Lung (tissue), 12 donors: ENCODE results near the gene NXNL1. TPM values are rescaled to one million over a fixed set of nuclear protein-coding genes. Genes with fewer than 3 reads are reported as not detected.

ENCODE experiments used
- ATAC-seq: fragments of 200-7000 bp; cut with Tn5 transposase; one replicate; pipeline ENCODE4 v1.9.1; 2020; ENCODE audit warnings: moderate number of reproducible peaks; ENCODE audit not compliant: insufficient read depth, low FRiP score
- DNase-seq, 3 donors: peaks; one replicate each; pipeline ENCODE4 v3.0.0-alpha.2; 2013 to 2017
- H3K27ac ChIP-seq, 2 donors: one replicate each; pipeline ENCODE4 v1.5.1; 2013; ENCODE audit warnings: mild to moderate bottlenecking in 2 of 2, moderate library complexity in 2 of 2, control low read depth in 1 of 2, inconsistent platforms in 1 of 2, low read depth in 1 of 2, low read length in 1 of 2
- H3K27me3 ChIP-seq, 3 donors: one replicate each; pipeline ENCODE4 v1.5.1; 2013; ENCODE audit warnings: low read length in 2 of 3; ENCODE audit not compliant: control insufficient read depth in 3 of 3, insufficient read depth in 3 of 3
- H3K36me3 ChIP-seq, 4 donors: one replicate each; pipeline ENCODE4 v1.5.1; 2013; ENCODE audit warnings: low read length in 4 of 4, mild to moderate bottlenecking in 1 of 4, moderate library complexity in 1 of 4; ENCODE audit not compliant: control insufficient read depth in 4 of 4, insufficient read depth in 4 of 4
- H3K4me1 ChIP-seq, 5 donors: one replicate each; pipeline ENCODE4 v1.5.1; 2013; ENCODE audit warnings: low read length in 5 of 5, mild to moderate bottlenecking in 2 of 5, moderate library complexity in 1 of 5; ENCODE audit not compliant: control insufficient read depth in 5 of 5, insufficient read depth in 5 of 5
- H3K4me3 ChIP-seq: one replicate; pipeline ENCODE4 v1.5.1; 2013; ENCODE audit warnings: mild to moderate bottlenecking, control low read depth, moderate library complexity
- H3K9ac ChIP-seq, 2 donors: one replicate each; pipeline ENCODE4 v1.5.1; 2013; ENCODE audit warnings: low read length in 2 of 2, control low read depth in 1 of 2; ENCODE audit not compliant: insufficient read depth in 1 of 2
- H3K9me3 ChIP-seq, 4 donors: one replicate each; pipeline ENCODE4 v1.5.1; 2013; ENCODE audit warnings: low read length in 3 of 4, mild to moderate bottlenecking in 1 of 4, moderate library complexity in 1 of 4; ENCODE audit not compliant: control insufficient read depth in 4 of 4, insufficient read depth in 3 of 4
- CTCF ChIP-seq: IDR thresholded peaks from 2 replicates; pipeline ENCODE4 v1.5.1; 2012; ENCODE audit warnings: mild to moderate bottlenecking; ENCODE audit errors: control extremely low read depth, extremely low read depth
- WGBS, 2 donors: extraction: QIAGEN DNeasy Blood & Tissue Kit; methylation state at CpG; one replicate each; pipeline ENCODE4 v1.1.7; 2013; 5-methylcytosine and 5-hydroxymethylcytosine counted together
- polyA plus RNA-seq, 2 donors: library from polyadenylated mRNA; stranded (reverse); fragments of 200-250 nt; gene quantifications; one replicate each; pipeline ENCODE4 v1.2.1, GENCODE V29; 2013
- total RNA-seq, 2 donors: library from RNA; depleted of rRNA in 1 of 2; stranded (reverse); fragments of >200 nt in 1 of 2; gene quantifications; one replicate each; pipeline ENCODE4 v1.2.1, GENCODE V29; 2014 to 2021
- donor health status: control.
- donor health status: control.
- donor health status: Bipolar disorder and iron deficiency.
- donor health status: healthy.
- donor health status: DM: yes; HTN: yes; CAD: no.

Gene NXNL1
- total and polyA plus RNA-seq, 4 donors = not detected

GRCh38 chr19:17488593-17489391, 28.1 kb upstream of the NXNL1 start:
- Histone ChIP-seq H3K27me3 (no peaks in the 10 kb centered on the region), H3K9ac (no peak overlapping the region)
- no peak for TF ChIP-seq CTCF

GRCh38 chr19:17487284-17488121, 26.8 kb upstream of the NXNL1 start:
- DNase-seq (no peak), ATAC-seq (no peak)
- H3K36me3 ChIP-seq = peaks cover 0 to 8% (median 4%) of the 10 kb centered on the region in 4 donors
- no peak overlapping the region for H3K27ac ChIP-seq
- no peaks in the 10 kb centered on the region for H3K27me3 ChIP-seq
- TF ChIP-seq CTCF = no peak
- peaks cover 0 to 11% (median 0%) of the 10 kb centered on the region in 5 donors for H3K4me1 ChIP-seq
- H3K4me3 ChIP-seq = no peak overlapping the region
- no peaks in the 10 kb centered on the region for H3K9me3 ChIP-seq
- WGBS, 2 donors = 80 to 82% methylated on average over 17 to 18 of the region's 18 CpGs
- no peak overlapping the region for H3K9ac ChIP-seq

More at GRCh38 chr19:17488593-17489391, 28.1 kb upstream of the NXNL1 start:
- peaks cover 0 to 8% (median 4%) of the 10 kb centered on the region in 4 donors for H3K36me3 ChIP-seq
- no peaks in the 10 kb centered on the region for H3K9me3 ChIP-seq
- ATAC-seq (peak; percentile 94), DNase-seq (peak; percentile 63 to 83 (median 70))
- WGBS, 2 donors = 11 to 22% methylated on average over 31 of the region's 31 CpGs
- H3K4me1 ChIP-seq = peaks cover 0 to 8% (median 0%) of the 10 kb centered on the region in 5 donors
- H3K4me3 ChIP-seq = peak overlapping the region; percentile 0
- H3K27ac ChIP-seq = peak overlapping the region in 1 of 2 donors; percentile 48

GRCh38 chr19:17486545-17487240, 26.0 kb upstream of the NXNL1 start:
- 96 to 98% methylated on average over 58 of the region's 58 CpGs for WGBS, 2 donors
- peaks cover 0 to 11% (median 0%) of the 10 kb centered on the region in 5 donors for H3K4me1 ChIP-seq
- H3K36me3 ChIP-seq = peaks cover 0 to 8% (median 4%) of the 10 kb centered on the region in 4 donors
- no peaks in the 10 kb centered on the region for H3K27me3 ChIP-seq
- H3K4me3 ChIP-seq = no peak overlapping the region
- ATAC-seq (no peak), DNase-seq (no peak)
- H3K27ac ChIP-seq = no peak overlapping the region
- H3K9me3 ChIP-seq = no peaks in the 10 kb centered on the region
- no peak for TF ChIP-seq CTCF
- H3K9ac ChIP-seq = no peak overlapping the region
